ENCODE measurements around the gene C1orf74. TPM values are rescaled to one million over a fixed set of nuclear protein-coding genes. Genes with fewer than 3 reads are reported as not detected.

C1orf74 gene
- total and polyA plus RNA-seq, 2 donors (not counting 3 experiments of a cell fraction or from before 2014, with no cell fraction given) = 2.4 to 3.0 TPM

- intact Hi-C loops (cut with micrococcal nuclease) (no loop called here), dilution Hi-C loops (cut with MboI; ENCODE audit: extremely low pct_ligation_motif_present, low sequenced_read_pairs) (no loop called here)
- TF ChIP-seq JUN (IDR thresholded peaks at IDR 0.05; ENCODE audit: borderline replicate concordance, insufficient read depth, insufficient read length, low read depth) (no peak), EZH2 (IDR thresholded peaks at IDR 0.05; ENCODE audit: borderline replicate concordance, low read depth, low read length, severe bottlenecking) (no peak), POLR2AphosphoS5 (IDR thresholded peaks at IDR 0.05; ENCODE audit: insufficient read depth, low read depth, low read length) (no peak), CTCF (IDR thresholded peaks at IDR 0.05; ENCODE audit: extremely low read depth in 1 of 2, insufficient read depth in 1 of 2, low read depth in 1 of 2, low read length in 2 of 2) (no peak), GATA2 (IDR thresholded peaks at IDR 0.05; ENCODE audit: insufficient read depth, insufficient read length, low read depth, low read length) (no peak), POLR2A (IDR thresholded peaks at IDR 0.05; ENCODE audit: low read depth, low read length) (no peak), MYC (IDR thresholded peaks at IDR 0.05; ENCODE audit: low read depth, low read length) (no peak), FOS (IDR thresholded peaks at IDR 0.05; ENCODE audit: borderline replicate concordance, insufficient read depth, low read length) (no peak)
- TF ChIP-seq, protein P1, sequence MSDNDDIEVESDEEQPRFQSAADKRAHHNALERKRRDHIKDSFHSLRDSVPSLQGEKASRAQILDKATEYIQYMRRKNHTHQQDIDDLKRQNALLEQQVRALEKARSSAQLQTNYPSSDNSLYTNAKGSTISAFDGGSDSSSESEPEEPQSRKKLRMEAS (IDR thresholded peaks at IDR 0.05; ENCODE audit: insufficient read depth, insufficient read length) = no peak
- H3K4me1 ChIP-seq (ENCODE audit: control insufficient read depth, extremely low read depth, insufficient read depth, low read length) = peaks cover 18% of the 10 kb centered on the region
- no peaks in the 10 kb centered on the region for H3K9me3 ChIP-seq (replicated peaks; ENCODE audit: control insufficient read depth, insufficient read depth, low read length)
- H3K4me2 ChIP-seq (ENCODE audit: insufficient read depth, low read length) = no peak overlapping the region
- no peak overlapping the region for H2AFZ ChIP-seq (ENCODE audit: low read depth, low read length)
- no peaks in the 10 kb centered on the region for H3K27me3 ChIP-seq (ENCODE audit: control insufficient read depth in 2 of 2, insufficient read depth in 2 of 2, low read length in 2 of 2)
- no peak overlapping the region for H3K4me3 ChIP-seq (replicated peaks in 1 of 3; ENCODE audit: insufficient read depth in 1 of 3, low read depth in 1 of 3, low read length in 3 of 3)
- H3K9me1 ChIP-seq (replicated peaks; ENCODE audit: control insufficient read depth, extremely low read depth, insufficient read depth, low read length) = no peaks in the 10 kb centered on the region
- H3K79me2 ChIP-seq (ENCODE audit: control insufficient read depth, insufficient read depth, low read length) = no peaks in the 10 kb centered on the region
- DNase-seq (ENCODE audit: low read depth, low spot score) (no peak), FAIRE-seq (no peak)
- ChIA-PET CTCF (interaction anchor here (0.6 to 1.3 kb wide), 3 partner anchors 9 to 24 kb away, joined by 3 to 5 read pairs (median 3); no protein-coding TSS in a partner anchor), POLR2A (no interaction called here)
- BruUV-seq (replicated peaks) = no TSS peak
- H3K36me3 ChIP-seq (ENCODE audit: control insufficient read depth in 2 of 2, extremely low read depth in 1 of 2, insufficient read depth in 2 of 2, low read length in 2 of 2) = no peaks in the 10 kb centered on the region
- H4K20me1 ChIP-seq (replicated peaks; ENCODE audit: control insufficient read depth, extremely low read depth, insufficient read depth, low read length) = no peaks in the 10 kb centered on the region
- H3K9ac ChIP-seq (replicated peaks; ENCODE audit: extremely low read depth, insufficient read depth, low read length) = no peak overlapping the region
- no peak overlapping the region for H3K27ac ChIP-seq (ENCODE audit: insufficient read depth, low read depth, low read length)
Observed at GRCh38 chr1:209772126-209772525, 12.2 kb downstream of the C1orf74 start.
